Lower leg skin (tissue), 3 donors: ENCODE results near the gene ZFX.
"Not testable (repeated sequence)": the region's sequence is repeated elsewhere in the genome, so short reads cannot be mapped to it uniquely, and the experiment has no call there.

Experiments used
- POLR2A ChIP-seq, 2 donors: fragments of 450-650 bp; IDR thresholded peaks; one replicate each; pipeline ENCODE4 v1.6.1; 2016 to 2017; ENCODE audit warnings: antibody characterized with exemption in 2 of 2, mild to moderate bottlenecking in 1 of 2, moderate library complexity in 1 of 2
- TF ChIP-seq, protein P1 (sequence below), 3 donors: fragments of 450-650 bp; IDR thresholded peaks; one replicate each; pipeline ENCODE4 v1.5.1; 2016; ENCODE audit warnings: antibody characterized with exemption in 3 of 3, mild to moderate bottlenecking in 3 of 3, moderate library complexity in 2 of 3

- TF ChIP-seq, protein P1, sequence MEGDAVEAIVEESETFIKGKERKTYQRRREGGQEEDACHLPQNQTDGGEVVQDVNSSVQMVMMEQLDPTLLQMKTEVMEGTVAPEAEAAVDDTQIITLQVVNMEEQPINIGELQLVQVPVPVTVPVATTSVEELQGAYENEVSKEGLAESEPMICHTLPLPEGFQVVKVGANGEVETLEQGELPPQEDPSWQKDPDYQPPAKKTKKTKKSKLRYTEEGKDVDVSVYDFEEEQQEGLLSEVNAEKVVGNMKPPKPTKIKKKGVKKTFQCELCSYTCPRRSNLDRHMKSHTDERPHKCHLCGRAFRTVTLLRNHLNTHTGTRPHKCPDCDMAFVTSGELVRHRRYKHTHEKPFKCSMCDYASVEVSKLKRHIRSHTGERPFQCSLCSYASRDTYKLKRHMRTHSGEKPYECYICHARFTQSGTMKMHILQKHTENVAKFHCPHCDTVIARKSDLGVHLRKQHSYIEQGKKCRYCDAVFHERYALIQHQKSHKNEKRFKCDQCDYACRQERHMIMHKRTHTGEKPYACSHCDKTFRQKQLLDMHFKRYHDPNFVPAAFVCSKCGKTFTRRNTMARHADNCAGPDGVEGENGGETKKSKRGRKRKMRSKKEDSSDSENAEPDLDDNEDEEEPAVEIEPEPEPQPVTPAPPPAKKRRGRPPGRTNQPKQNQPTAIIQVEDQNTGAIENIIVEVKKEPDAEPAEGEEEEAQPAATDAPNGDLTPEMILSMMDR (IDR thresholded peaks at IDR 0.05): not testable (repeated sequence)
- not testable (repeated sequence) for TF ChIP-seq POLR2A (IDR thresholded peaks at IDR 0.05)
These were observed 6.2 kb downstream of the ZFX start for GRCh38 chrX:24155747-24156146.
